ENCODE measurements around the gene PCDH12.

PCDH12 gene

GRCh38 chr5:141944076-141944475 is 13.9 kb downstream of the PCDH12 start:
- Histone ChIP-seq H3K9ac (ENCODE audit: low read length) (no peak overlapping the region), H3K18ac (ENCODE audit: low read depth in 1 of 2, low read length in 2 of 2) (no peak overlapping the region), H3K36me3 (ENCODE audit: control insufficient read depth in 1 of 2, insufficient read depth in 2 of 2, low read depth in 1 of 2, low read length in 2 of 2) (peaks cover 8 to 9% of the 10 kb centered on the region in 2 experiments), H3K9me3 (ENCODE audit: control insufficient read depth, low read length) (no peaks in the 10 kb centered on the region), H2BK120ac (ENCODE audit: low read depth, low read length) (no peak overlapping the region), H3K4ac (ENCODE audit: low read depth in 1 of 2, low read length in 2 of 2) (no peak overlapping the region), H3K4me1 (ENCODE audit: control insufficient read depth, insufficient read depth, low read depth, low read length) (peaks cover 9% of the 10 kb centered on the region), H2BK5ac (ENCODE audit: low read depth, low read length, poor library complexity, severe bottlenecking) (no peak overlapping the region), H3K27ac (ENCODE audit: low read length, poor library complexity, severe bottlenecking) (no peak overlapping the region), H3K79me1 (replicated peaks; ENCODE audit: low read length, poor library complexity, severe bottlenecking) (no peaks in the 10 kb centered on the region), H3K4me3 (ENCODE audit: insufficient read depth in 1 of 2, low read depth in 1 of 2, low read length in 2 of 2) (no peak overlapping the region), H4K8ac (ENCODE audit: low read length) (no peak overlapping the region), H3K27me3 (ENCODE audit: control insufficient read depth in 1 of 2, insufficient read depth in 1 of 2, low read length in 2 of 2) (peaks cover 11 to 14% of the 10 kb centered on the region in 2 experiments), H2AFZ (ENCODE audit: low read depth, low read length) (no peak overlapping the region), H4K91ac (ENCODE audit: low read length) (no peak overlapping the region), H2AK5ac (ENCODE audit: low read length, severe bottlenecking) (no peak overlapping the region), H3K4me2 (ENCODE audit: low read length, poor library complexity, severe bottlenecking) (no peak overlapping the region), H2BK12ac (ENCODE audit: low read length in 2 of 2) (no peak overlapping the region), H3K14ac (ENCODE audit: low read length in 2 of 2) (no peak overlapping the region), H2BK15ac (ENCODE audit: low read depth, poor library complexity, severe bottlenecking) (no peak overlapping the region), H3K23ac (ENCODE audit: low read length in 2 of 2) (no peak overlapping the region)
- no peak for DNase-seq
- WGBS = 91% methylated on average over 8 of the region's 9 CpGs

GRCh38 chr5:141942185-141942857 is 15.7 kb downstream of the PCDH12 start:
- 90% methylated on average over 9 of the region's 9 CpGs for WGBS
- H3K4ac ChIP-seq (ENCODE audit: low read depth in 1 of 2, low read length in 2 of 2) = no peak overlapping the region

GRCh38 chr5:141941779-141942178 is 16.2 kb downstream of the PCDH12 start:
- 83% methylated on average over 6 of the region's 6 CpGs for WGBS
- Histone ChIP-seq H2BK12ac (ENCODE audit: low read length in 2 of 2) (no peak overlapping the region), H2AK5ac (ENCODE audit: low read length, severe bottlenecking) (no peak overlapping the region), H2BK120ac (ENCODE audit: low read depth, low read length) (no peak overlapping the region), H4K91ac (ENCODE audit: low read length) (no peak overlapping the region), H3K4me3 (ENCODE audit: insufficient read depth in 1 of 2, low read depth in 1 of 2, low read length in 2 of 2) (no peak overlapping the region), H2BK15ac (ENCODE audit: low read depth, poor library complexity, severe bottlenecking) (no peak overlapping the region), H2AFZ (ENCODE audit: low read depth, low read length) (no peak overlapping the region), H3K36me3 (ENCODE audit: control insufficient read depth in 1 of 2, insufficient read depth in 2 of 2, low read depth in 1 of 2, low read length in 2 of 2) (peaks cover 24 to 26% of the 10 kb centered on the region in 2 experiments), H3K18ac (ENCODE audit: low read depth in 1 of 2, low read length in 2 of 2) (no peak overlapping the region), H3K4me2 (ENCODE audit: low read length, poor library complexity, severe bottlenecking) (no peak overlapping the region), H3K27ac (ENCODE audit: low read length, poor library complexity, severe bottlenecking) (no peak overlapping the region), H3K9me3 (ENCODE audit: control insufficient read depth, low read length) (no peaks in the 10 kb centered on the region), H2BK5ac (ENCODE audit: low read depth, low read length, poor library complexity, severe bottlenecking) (no peak overlapping the region), H4K8ac (ENCODE audit: low read length) (no peak overlapping the region), H3K27me3 (ENCODE audit: control insufficient read depth in 1 of 2, insufficient read depth in 1 of 2, low read length in 2 of 2) (peaks cover 11 to 14% of the 10 kb centered on the region in 2 experiments), H3K14ac (ENCODE audit: low read length in 2 of 2) (no peak overlapping the region), H3K9ac (ENCODE audit: low read length) (peak overlapping the region; percentile 8), H3K23ac (ENCODE audit: low read length in 2 of 2) (no peak overlapping the region), H3K79me1 (replicated peaks; ENCODE audit: low read length, poor library complexity, severe bottlenecking) (peaks cover 2% of the 10 kb centered on the region), H3K4me1 (ENCODE audit: control insufficient read depth, insufficient read depth, low read depth, low read length) (peaks cover 9% of the 10 kb centered on the region), H3K4ac (ENCODE audit: low read depth in 1 of 2, low read length in 2 of 2) (no peak overlapping the region)
- DNase-seq = no peak

More at GRCh38 chr5:141942185-141942857, 15.7 kb downstream of the PCDH12 start:
- Histone ChIP-seq H2AFZ (ENCODE audit: low read depth, low read length) (no peak overlapping the region), H3K23ac (ENCODE audit: low read length in 2 of 2) (no peak overlapping the region), H3K9me3 (ENCODE audit: control insufficient read depth, low read length) (no peaks in the 10 kb centered on the region), H3K18ac (ENCODE audit: low read depth in 1 of 2, low read length in 2 of 2) (no peak overlapping the region), H4K8ac (ENCODE audit: low read length) (no peak overlapping the region), H4K91ac (ENCODE audit: low read length) (no peak overlapping the region), H3K4me2 (ENCODE audit: low read length, poor library complexity, severe bottlenecking) (no peak overlapping the region), H3K4me3 (ENCODE audit: insufficient read depth in 1 of 2, low read depth in 1 of 2, low read length in 2 of 2) (no peak overlapping the region), H3K9ac (ENCODE audit: low read length) (peak overlapping the region; percentile 8), H3K27ac (ENCODE audit: low read length, poor library complexity, severe bottlenecking) (no peak overlapping the region), H3K14ac (ENCODE audit: low read length in 2 of 2) (no peak overlapping the region), H3K79me1 (replicated peaks; ENCODE audit: low read length, poor library complexity, severe bottlenecking) (no peaks in the 10 kb centered on the region), H2BK120ac (ENCODE audit: low read depth, low read length) (no peak overlapping the region), H3K4me1 (ENCODE audit: control insufficient read depth, insufficient read depth, low read depth, low read length) (peaks cover 9% of the 10 kb centered on the region), H2BK15ac (ENCODE audit: low read depth, poor library complexity, severe bottlenecking) (no peak overlapping the region), H2BK12ac (ENCODE audit: low read length in 2 of 2) (no peak overlapping the region), H2BK5ac (ENCODE audit: low read depth, low read length, poor library complexity, severe bottlenecking) (no peak overlapping the region), H3K36me3 (ENCODE audit: control insufficient read depth in 1 of 2, insufficient read depth in 2 of 2, low read depth in 1 of 2, low read length in 2 of 2) (peaks cover 19 to 21% of the 10 kb centered on the region in 2 experiments), H3K27me3 (ENCODE audit: control insufficient read depth in 1 of 2, insufficient read depth in 1 of 2, low read length in 2 of 2) (peaks cover 11 to 14% of the 10 kb centered on the region in 2 experiments), H2AK5ac (ENCODE audit: low read length, severe bottlenecking) (no peak overlapping the region)
- no peak for DNase-seq

GRCh38 chr5:141941307-141941706 is 16.7 kb downstream of the PCDH12 start:
- Histone ChIP-seq H3K4me2 (ENCODE audit: low read length, poor library complexity, severe bottlenecking) (no peak overlapping the region), H3K27me3 (ENCODE audit: control insufficient read depth in 1 of 2, insufficient read depth in 1 of 2, low read length in 2 of 2) (peaks cover 8 to 14% of the 10 kb centered on the region in 2 experiments), H3K23ac (ENCODE audit: low read length in 2 of 2) (no peak overlapping the region), H3K9me3 (ENCODE audit: control insufficient read depth, low read length) (no peaks in the 10 kb centered on the region), H3K4me3 (ENCODE audit: insufficient read depth in 1 of 2, low read depth in 1 of 2, low read length in 2 of 2) (peak overlapping the region in 1 of 2 experiments; percentile 15), H3K18ac (ENCODE audit: low read depth in 1 of 2, low read length in 2 of 2) (no peak overlapping the region), H3K14ac (ENCODE audit: low read length in 2 of 2) (no peak overlapping the region), H2AK5ac (ENCODE audit: low read length, severe bottlenecking) (no peak overlapping the region), H3K4ac (ENCODE audit: low read depth in 1 of 2, low read length in 2 of 2) (no peak overlapping the region), H2AFZ (ENCODE audit: low read depth, low read length) (no peak overlapping the region), H2BK15ac (ENCODE audit: low read depth, poor library complexity, severe bottlenecking) (no peak overlapping the region), H3K4me1 (ENCODE audit: control insufficient read depth, insufficient read depth, low read depth, low read length) (peaks cover 9% of the 10 kb centered on the region), H2BK12ac (ENCODE audit: low read length in 2 of 2) (no peak overlapping the region), H3K9ac (ENCODE audit: low read length) (peak overlapping the region; percentile 17), H2BK5ac (ENCODE audit: low read depth, low read length, poor library complexity, severe bottlenecking) (no peak overlapping the region), H3K79me1 (replicated peaks; ENCODE audit: low read length, poor library complexity, severe bottlenecking) (peaks cover 2% of the 10 kb centered on the region), H4K8ac (ENCODE audit: low read length) (no peak overlapping the region), H3K27ac (ENCODE audit: low read length, poor library complexity, severe bottlenecking) (no peak overlapping the region), H4K91ac (ENCODE audit: low read length) (no peak overlapping the region), H2BK120ac (ENCODE audit: low read depth, low read length) (no peak overlapping the region), H3K36me3 (ENCODE audit: control insufficient read depth in 1 of 2, insufficient read depth in 2 of 2, low read depth in 1 of 2, low read length in 2 of 2) (peaks cover 29 to 31% of the 10 kb centered on the region in 2 experiments)
- DNase-seq = peak; percentile 9
- 77% methylated on average over 5 of the region's 6 CpGs for WGBS

Measured in mesenchymal stem cell (in vitro differentiated cells and primary cell).